Stimulated activated effector memory CD8-positive, alpha-beta T cell treated with anti-CD3 and anti-CD28 coated beads, Interleukin-12 subunit alpha, Interleukin-12 subunit beta, amount 100 ng/mL, for 72 hours (primary cell): ENCODE data around the gene ASPG.
"Not testable (repeated sequence)": the region's sequence is repeated elsewhere in the genome, so short reads cannot be mapped to it uniquely, and the experiment has no call there.

Source experiments
- ATAC-seq: fragments of 150-1000 bp; cut with Tn5 transposase; 2 replicates; pipeline ENCODE4 v1.10.0; 2021
- DNase-seq, 2 donors: peaks; one replicate each; pipeline ENCODE4 v3.0.0; 2021 to 2022; ENCODE audit warnings: low spot score in 2 of 2
- H3K27ac Mint-ChIP-seq: one replicate; pipeline ENCODE4 v1.8.0; 2022; ENCODE audit warnings: mild to moderate bottlenecking, mixed read lengths
- H3K36me3 Mint-ChIP-seq: one replicate; pipeline ENCODE4 v1.8.0; 2022; ENCODE audit warnings: mild to moderate bottlenecking, mixed read lengths
- H3K4me1 Mint-ChIP-seq: one replicate; pipeline ENCODE4 v1.8.0; 2022; ENCODE audit warnings: mixed read lengths
- H3K4me3 Mint-ChIP-seq: one replicate; pipeline ENCODE4 v1.8.0; 2022; ENCODE audit warnings: mild to moderate bottlenecking, mixed read lengths
- H3K9me3 Mint-ChIP-seq: one replicate; pipeline ENCODE4 v1.8.0; 2022; ENCODE audit warnings: mixed read lengths

ASPG gene

GRCh38 chr14:104147346-104148125 is 62.0 kb downstream of the ASPG start:
- Mint-ChIP-seq H3K4me3 (no peak overlapping the region), H3K36me3 (no peaks in the 10 kb centered on the region), H3K9me3 (no peaks in the 10 kb centered on the region), H3K4me1 (peaks cover 7% of the 10 kb centered on the region), H3K27ac (no peak overlapping the region)
- DNase-seq = no peak
- no peak for ATAC-seq

GRCh38 chr14:104148433-104149277 is 63.2 kb downstream of the ASPG start:
- Mint-ChIP-seq H3K27ac (no peak overlapping the region), H3K9me3 (no peaks in the 10 kb centered on the region), H3K4me3 (no peak overlapping the region), H3K36me3 (no peaks in the 10 kb centered on the region), H3K4me1 (peaks cover 7% of the 10 kb centered on the region)
- DNase-seq (no peak), ATAC-seq (no peak)

DNA sequence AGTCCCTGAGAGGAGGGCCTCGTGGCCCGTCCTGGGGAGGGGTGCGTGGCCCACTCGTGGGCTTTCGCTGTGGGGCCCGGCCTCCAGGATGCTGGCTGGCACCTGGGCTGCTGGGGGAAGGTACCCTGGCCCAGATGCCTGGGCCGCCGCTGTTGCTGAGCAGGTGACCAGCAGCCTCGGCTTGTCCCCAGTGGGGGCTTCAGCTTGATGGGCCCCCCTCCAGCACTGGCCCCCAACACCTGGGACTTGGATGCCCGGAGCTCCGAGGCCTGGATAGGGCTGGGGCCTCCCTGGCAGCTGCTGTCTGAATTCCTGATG is 63.7 kb downstream of the ASPG start:
- ATAC-seq (no peak), DNase-seq (no peak)
- Mint-ChIP-seq H3K4me1 (peaks cover 7% of the 10 kb centered on the region), H3K4me3 (no peak overlapping the region), H3K9me3 (no peaks in the 10 kb centered on the region), H3K36me3 (no peaks in the 10 kb centered on the region), H3K27ac (no peak overlapping the region)

DNA sequence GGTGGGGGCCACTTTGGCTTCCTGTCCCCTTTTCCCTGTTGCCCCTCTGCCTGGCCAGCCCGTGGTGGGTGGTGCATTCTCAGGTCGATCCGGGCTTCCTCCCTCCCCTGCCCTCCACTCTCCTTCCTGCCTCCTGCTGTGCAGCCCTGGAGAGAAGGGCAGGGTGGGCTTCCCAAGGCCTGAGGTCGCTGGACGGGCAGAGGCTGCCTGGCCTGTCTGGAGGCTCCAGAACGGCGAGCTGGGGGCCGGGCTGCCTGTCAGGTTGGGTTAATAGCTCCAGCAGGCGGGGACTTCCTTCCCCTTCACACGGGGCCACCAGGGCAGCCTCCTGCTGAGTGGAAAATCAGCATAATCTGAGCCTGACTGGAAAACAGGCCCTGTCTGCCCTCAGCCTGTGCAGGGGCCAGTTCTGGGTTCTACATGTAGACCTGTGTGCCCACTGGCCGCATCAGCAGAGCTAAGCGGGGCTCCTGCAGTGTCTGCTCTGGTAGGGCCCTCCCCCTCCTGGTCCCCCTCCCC is 64.2 kb downstream of the ASPG start:
- no peaks in the 10 kb centered on the region for H3K9me3 Mint-ChIP-seq
- no peak overlapping the region for H3K27ac Mint-ChIP-seq
- no peaks in the 10 kb centered on the region for H3K36me3 Mint-ChIP-seq
- DNase-seq (no peak), ATAC-seq (no peak)
- H3K4me1 Mint-ChIP-seq = peaks cover 7% of the 10 kb centered on the region
- no peak overlapping the region for H3K4me3 Mint-ChIP-seq

- H3K4me1 Mint-ChIP-seq = peaks cover 7% of the 10 kb centered on the region
- no peaks in the 10 kb centered on the region for H3K9me3 Mint-ChIP-seq
Observed at GRCh38 chr14:104150136-104151025, 64.9 kb downstream of the ASPG start.

GRCh38 chr14:104151026-104151381 is 65.5 kb downstream of the ASPG start:
- H3K4me3 Mint-ChIP-seq = no peak overlapping the region

More at GRCh38 chr14:104150136-104151025, 64.9 kb downstream of the ASPG start:
- no peak for ATAC-seq
- H3K27ac Mint-ChIP-seq = no peak overlapping the region
- no peaks in the 10 kb centered on the region for H3K36me3 Mint-ChIP-seq
- no peak overlapping the region for H3K4me3 Mint-ChIP-seq
- no peak for DNase-seq

DNA sequence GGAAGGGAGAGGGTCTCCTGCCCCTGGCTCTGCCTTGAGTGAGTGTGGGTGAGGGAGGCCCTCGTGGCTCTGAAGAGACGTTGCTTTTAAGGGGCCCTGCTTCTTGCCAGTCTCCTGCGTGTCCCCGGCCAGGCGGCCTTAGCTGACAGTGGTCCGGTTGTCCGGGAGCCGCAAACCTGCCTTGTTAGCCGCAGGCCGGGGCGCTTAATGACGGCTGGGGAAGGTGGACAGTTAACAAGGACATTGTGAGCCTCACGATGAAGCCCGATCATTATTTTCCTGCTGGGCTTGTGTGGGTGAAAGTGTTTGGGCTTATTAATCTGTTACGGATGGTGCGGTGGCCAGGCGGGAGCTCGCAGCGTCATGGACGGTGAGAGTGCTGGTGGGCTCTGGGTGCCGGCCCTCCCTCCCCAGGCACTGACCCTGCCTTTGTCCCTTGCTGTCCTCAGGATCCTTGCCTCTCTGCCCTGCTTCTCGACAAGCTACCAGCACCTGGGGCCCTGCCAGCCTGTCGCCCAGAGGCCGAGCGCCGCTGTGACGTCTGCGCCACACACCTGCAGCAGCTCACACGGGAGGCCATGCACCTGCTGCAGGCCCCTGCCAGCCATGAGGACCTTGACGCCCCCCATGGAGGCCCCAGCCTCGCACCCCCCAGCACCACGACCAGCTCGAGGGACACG is 66.2 kb downstream of the ASPG start:
- H3K27ac Mint-ChIP-seq = no peak overlapping the region
- no peaks in the 10 kb centered on the region for H3K36me3 Mint-ChIP-seq
- no peak overlapping the region for H3K4me3 Mint-ChIP-seq
- no peaks in the 10 kb centered on the region for H3K9me3 Mint-ChIP-seq
- DNase-seq (no peak), ATAC-seq (no peak)
- no peaks in the 10 kb centered on the region for H3K4me1 Mint-ChIP-seq

More at GRCh38 chr14:104151026-104151381, 65.5 kb downstream of the ASPG start:
- DNase-seq (no peak), ATAC-seq (no peak)
- H3K36me3 Mint-ChIP-seq = no peaks in the 10 kb centered on the region
- H3K9me3 Mint-ChIP-seq = no peaks in the 10 kb centered on the region
- no peak overlapping the region for H3K27ac Mint-ChIP-seq
- H3K4me1 Mint-ChIP-seq = peaks cover 3% of the 10 kb centered on the region

- no peak overlapping the region for H3K27ac Mint-ChIP-seq
- H3K4me3 Mint-ChIP-seq = no peak overlapping the region
- no peaks in the 10 kb centered on the region for H3K36me3 Mint-ChIP-seq
- no peaks in the 10 kb centered on the region for H3K9me3 Mint-ChIP-seq
- no peaks in the 10 kb centered on the region for H3K4me1 Mint-ChIP-seq
- DNase-seq (no peak), ATAC-seq (no peak)
Observed at GRCh38 chr14:104152246-104152575, 66.7 kb downstream of the ASPG start.

- Mint-ChIP-seq H3K4me3 (no peak overlapping the region), H3K36me3 (no peaks in the 10 kb centered on the region), H3K9me3 (no peaks in the 10 kb centered on the region), H3K4me1 (no peaks in the 10 kb centered on the region), H3K27ac (no peak overlapping the region)
- no peak for ATAC-seq
- no peak for DNase-seq
Observed at GRCh38 chr14:104152686-104153393, 67.3 kb downstream of the ASPG start.

GRCh38 chr14:104153394-104153755 is 67.9 kb downstream of the ASPG start:
- not testable (repeated sequence) for H3K4me1 Mint-ChIP-seq, H3K9me3 Mint-ChIP-seq, H3K4me3 Mint-ChIP-seq, H3K27ac Mint-ChIP-seq, ATAC-seq, H3K36me3 Mint-ChIP-seq, DNase-seq

DNA sequence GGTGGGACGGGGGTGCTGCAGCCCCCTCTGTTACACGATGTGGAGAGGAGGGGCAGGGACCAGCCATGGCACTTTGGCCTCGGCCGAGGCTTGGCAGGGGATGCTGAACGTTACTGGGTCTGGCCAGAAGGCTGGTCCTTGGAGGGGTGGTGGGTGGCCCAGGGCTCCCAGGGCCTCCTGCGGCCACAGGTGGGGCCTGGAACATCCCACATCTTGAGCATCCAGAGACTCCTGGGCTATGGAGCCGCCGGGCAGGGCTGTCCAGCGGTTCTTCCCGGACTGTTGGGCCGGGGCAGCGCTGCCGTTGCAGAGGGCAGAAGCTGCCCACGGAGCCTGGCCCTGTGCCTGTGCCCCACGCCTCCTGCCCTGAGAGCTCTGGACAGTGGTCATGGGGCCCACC is 68.7 kb downstream of the ASPG start:
- no peaks in the 10 kb centered on the region for H3K36me3 Mint-ChIP-seq
- H3K9me3 Mint-ChIP-seq = no peaks in the 10 kb centered on the region
- no peak for ATAC-seq
- H3K27ac Mint-ChIP-seq = no peak overlapping the region
- no peak for DNase-seq
- H3K4me1 Mint-ChIP-seq = no peaks in the 10 kb centered on the region
- no peak overlapping the region for H3K4me3 Mint-ChIP-seq

GRCh38 chr14:104155513-104155912 is 70.0 kb downstream of the ASPG start:
- ATAC-seq = no peak
- Mint-ChIP-seq H3K4me3 (no peak overlapping the region), H3K36me3 (no peaks in the 10 kb centered on the region), H3K4me1 (no peaks in the 10 kb centered on the region), H3K9me3 (no peaks in the 10 kb centered on the region), H3K27ac (no peak overlapping the region)
- no peak for DNase-seq

- Mint-ChIP-seq H3K4me3 (no peak overlapping the region), H3K36me3 (no peaks in the 10 kb centered on the region), H3K27ac (no peak overlapping the region), H3K9me3 (no peaks in the 10 kb centered on the region), H3K4me1 (no peaks in the 10 kb centered on the region)
- no peak for DNase-seq
- no peak for ATAC-seq
Observed at GRCh38 chr14:104156142-104156541, 70.6 kb downstream of the ASPG start.
